CMK (cell line): ENCODE results near the gene TEDC1.
"Not testable (repeated sequence)": the region's sequence is repeated elsewhere in the genome, so short reads cannot be mapped to it uniquely, and the experiment has no call there.

Experiments
- DNase-seq: peaks from one replicate; pipeline ENCODE4 v3.0.0-alpha.2; 2010; ENCODE audit warnings: low read depth

TEDC1 gene

DNA sequence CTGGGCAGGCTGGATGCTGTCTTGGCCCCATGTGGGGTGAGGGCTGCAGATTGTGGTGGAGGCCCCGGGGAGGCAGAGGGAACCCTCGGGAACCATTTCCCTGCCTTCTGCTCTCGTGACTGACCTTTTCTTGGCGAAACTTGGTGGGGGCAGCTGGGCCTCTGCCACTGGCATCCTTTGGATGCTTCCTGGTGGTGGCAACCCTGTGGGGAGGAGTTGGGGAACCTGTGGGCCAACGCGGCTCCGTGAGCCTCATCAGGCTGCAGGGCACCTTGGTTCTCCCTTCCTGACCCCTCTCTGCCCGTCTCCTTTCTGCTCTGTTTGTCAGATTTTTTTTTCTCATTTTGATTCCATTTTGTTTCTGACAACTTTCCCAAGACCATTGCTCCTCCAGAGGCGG is 49.8 kb downstream of the TEDC1 start:
- no peak for DNase-seq

DNA sequence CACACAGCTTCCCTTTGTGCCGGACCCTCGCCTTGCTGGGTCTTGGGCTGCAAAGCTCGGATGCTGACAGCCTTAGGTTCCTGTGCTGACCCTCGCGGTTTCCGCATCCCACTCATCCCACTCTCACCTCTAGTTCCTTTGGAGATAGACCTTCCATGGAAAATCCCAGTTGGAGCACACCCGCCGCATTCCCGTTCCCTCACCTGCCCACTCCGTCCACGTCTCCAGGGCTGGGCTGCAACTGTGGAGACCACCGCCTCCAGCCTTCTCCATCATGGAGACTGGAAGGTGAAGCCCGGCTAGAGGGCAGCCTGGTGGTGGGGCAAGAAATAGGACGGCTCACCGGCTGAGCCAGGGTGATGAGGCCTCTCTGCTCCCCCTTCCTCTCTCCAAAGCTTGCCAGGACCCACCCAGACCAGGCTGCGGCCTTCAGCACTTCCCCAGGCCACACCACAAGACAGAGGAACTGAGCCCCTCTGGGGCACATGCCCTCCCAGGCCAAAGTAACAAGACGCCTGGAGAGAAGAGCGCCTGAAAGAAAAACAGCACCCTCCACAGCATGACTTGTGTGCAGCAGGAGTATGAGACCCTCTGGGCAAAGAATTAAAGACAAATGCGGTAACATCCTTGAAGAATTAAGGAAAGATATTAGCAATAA is 50.3 kb downstream of the TEDC1 start:
- DNase-seq = no peak

DNA sequence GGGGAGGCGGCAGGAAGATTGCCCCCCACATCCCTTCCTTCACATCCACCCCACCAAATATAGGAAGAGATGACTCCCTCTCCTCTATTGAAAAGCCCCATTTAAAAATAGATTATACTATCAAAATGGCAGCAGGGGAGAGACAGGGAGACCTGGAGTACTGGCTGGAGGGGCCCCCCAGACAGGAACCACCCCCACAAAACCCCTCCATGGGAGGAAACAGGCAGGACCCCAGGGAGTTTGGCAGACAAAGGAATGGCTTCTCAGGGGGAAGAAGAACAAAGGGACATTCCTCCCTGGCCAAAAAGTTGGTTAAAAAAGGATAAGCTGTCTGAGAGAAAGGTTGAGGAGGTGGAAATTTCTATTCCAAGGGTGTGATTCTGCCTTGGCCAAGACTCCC is 54.6 kb downstream of the TEDC1 start:
- DNase-seq = not testable (repeated sequence)

DNA sequence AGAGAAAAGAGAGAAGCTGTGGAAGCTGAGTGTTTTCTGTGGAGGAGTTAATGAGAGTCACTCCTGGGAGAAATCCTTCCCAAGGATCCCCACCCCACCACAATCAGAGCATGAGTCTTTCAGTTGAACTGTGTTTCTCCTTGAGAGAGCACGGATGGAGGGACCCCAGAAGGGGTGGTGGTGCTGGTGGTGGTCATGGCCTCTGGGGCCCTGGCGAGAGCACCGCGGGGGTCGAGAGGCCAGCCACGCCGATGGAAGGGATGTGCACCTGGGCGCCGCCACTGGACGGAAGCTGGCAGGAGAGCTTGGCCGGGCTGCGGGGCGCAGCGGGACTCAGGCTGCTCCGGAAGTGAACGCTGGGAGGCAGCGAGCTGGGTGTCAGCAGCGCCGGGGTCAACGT is 55.4 kb downstream of the TEDC1 start:
- DNase-seq = not testable (repeated sequence)

DNA sequence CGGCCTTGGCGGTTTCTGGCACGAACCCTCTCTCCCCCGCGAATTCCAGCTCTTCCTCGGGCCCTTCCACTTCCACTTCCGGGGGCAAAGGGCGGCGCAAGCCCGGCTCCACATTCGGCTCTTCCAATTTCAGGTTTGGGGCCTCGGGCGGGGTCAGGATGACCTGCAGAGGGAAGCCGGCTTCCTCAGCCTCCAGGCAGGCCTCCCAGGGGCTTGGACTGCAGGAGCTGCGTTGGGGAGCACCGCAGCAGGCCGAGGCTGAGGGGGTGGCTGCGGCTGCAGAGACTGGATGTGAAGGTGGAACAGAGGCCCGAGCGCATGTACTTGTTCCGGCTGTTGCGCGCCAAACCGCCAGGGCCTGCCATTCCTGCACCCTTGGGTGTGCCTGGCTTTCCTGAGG is 56.0 kb downstream of the TEDC1 start:
- not testable (repeated sequence) for DNase-seq

DNA sequence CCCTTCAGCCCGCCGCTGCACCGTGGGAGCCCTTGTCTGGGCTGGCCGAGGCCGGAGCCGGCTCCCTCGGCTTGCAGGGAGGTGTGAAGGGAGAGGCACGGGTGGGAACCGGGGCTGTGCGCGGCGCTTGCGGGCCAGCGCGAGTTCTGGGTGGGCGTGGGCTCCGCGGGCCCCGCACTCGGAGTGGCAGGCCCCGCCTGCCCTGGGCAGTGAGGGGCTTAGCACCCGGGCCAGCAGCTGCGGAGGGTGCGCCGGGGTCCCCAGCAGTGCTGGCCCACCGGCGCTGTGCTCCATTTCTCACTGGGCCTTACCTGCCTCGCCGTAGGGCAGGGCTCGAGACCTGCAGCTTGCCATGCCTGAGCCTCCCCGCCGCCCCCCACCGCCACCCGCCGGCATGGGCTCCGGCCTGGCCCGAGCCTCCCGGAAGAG is 56.7 kb downstream of the TEDC1 start:
- DNase-seq = no peak
